SK-N-SH (cell line): Measurements from ENCODE around the gene VWF. TPM values are rescaled to one million over a fixed set of nuclear protein-coding genes. Genes with fewer than 3 reads are reported as not detected.
A peak's percentile ranks its signal among the peaks of the same experiment; 100 is the strongest.

Source experiments
- CTCF ChIA-PET: fragments of 300-600, 350-600 bp; formaldehyde crosslinking; extraction: SDS; loops from one replicate; lab custom pipeline; 2021; lab: Yijun Ruan, JAX
- POLR2A ChIA-PET: fragments of 350-600 bp; sonication (Branson Sonifier 250); formaldehyde crosslinking; extraction: SDS; loops from one replicate; lab custom pipeline; 2020; ENCODE audit warnings: antibody characterized with exemption, inconsistent platforms; lab: Yijun Ruan, JAX
- DNase-seq: peaks from one replicate; pipeline ENCODE4 v3.0.0; 2012
- H2AFZ ChIP-seq: fragments of 200-600 bp; sonication (generic); 2 replicates; pipeline ENCODE4 v1.8.1; 2016; ENCODE audit warnings: antibody characterized with exemption, mild to moderate bottlenecking, low read depth
- H3F3A ChIP-seq: fragments of 200-600 bp; sonication (generic); replicated peaks from 2 replicates; pipeline ENCODE3; 2016; ENCODE audit warnings: antibody characterized with exemption, mild to moderate bottlenecking; ENCODE audit not compliant: insufficient read depth
- H3K27ac ChIP-seq, 2 experiments: fragments of 200-500 bp in 1 of 2; fragments of 200-600 bp in 1 of 2; sonication (Bioruptor generic) in 1 of 2; sonication (generic), shearing (Covaris generic) in 1 of 2; 2 replicates each; pipeline versions ENCODE4 v1.5.1 to v1.6.1; 2014 to 2016; ENCODE audit warnings: low read depth in 2 of 2, inconsistent platforms in 1 of 2, low read length in 1 of 2, mild to moderate bottlenecking in 1 of 2, mixed read lengths in 1 of 2
- H3K27me3 ChIP-seq: fragments of 200-600 bp; sonication (generic), shearing (Covaris generic); 2 replicates; pipeline ENCODE4 v1.6.1; 2016; ENCODE audit warnings: mixed run types; ENCODE audit not compliant: insufficient read depth
- H3K36me3 ChIP-seq, 2 experiments: fragments of 200-500 bp in 1 of 2; fragments of 200-600 bp in 1 of 2; sonication (Bioruptor generic) in 1 of 2; sonication (generic) in 1 of 2; replicated peaks in 1 of 2; 2 replicates each; pipeline versions ENCODE3 to v1.5.1; 2014 to 2016; ENCODE audit warnings: low read length in 1 of 2, mild to moderate bottlenecking in 1 of 2; ENCODE audit not compliant: insufficient read depth in 2 of 2, control insufficient read depth in 1 of 2
- H3K4me1 ChIP-seq, 2 experiments: fragments of 200-500 bp in 1 of 2; fragments of 200-600 bp in 1 of 2; sonication (Bioruptor generic) in 1 of 2; sonication (generic), shearing (Covaris generic) in 1 of 2; 2 replicates each; pipeline versions ENCODE4 v1.5.1 to v1.6.1; 2014 to 2016; ENCODE audit warnings: low read depth in 1 of 2, low read length in 1 of 2, mixed run types in 1 of 2; ENCODE audit not compliant: insufficient read depth in 2 of 2, control insufficient read depth in 1 of 2
- H3K4me2 ChIP-seq: fragments of 200-600 bp; sonication (generic), shearing (Covaris generic); 2 replicates; pipeline ENCODE4 v1.6.1; 2017; ENCODE audit warnings: mixed run types
- H3K4me3 ChIP-seq, 2 experiments: fragments of 200-500 bp in 1 of 2; fragments of 200-600 bp in 1 of 2; sonication (Bioruptor generic) in 1 of 2; sonication (generic), shearing (Covaris generic) in 1 of 2; 2 replicates each; pipeline versions ENCODE4 v1.5.1 to v1.8.1; 2014 to 2016; ENCODE audit warnings: low read depth in 2 of 2, inconsistent platforms in 1 of 2, low read length in 1 of 2, mild to moderate bottlenecking in 1 of 2, mixed read lengths in 1 of 2, moderate library complexity in 1 of 2
- H3K79me2 ChIP-seq: fragments of 200-600 bp; sonication (generic); 2 replicates; pipeline ENCODE4 v1.8.1; 2017; ENCODE audit warnings: mild to moderate bottlenecking; ENCODE audit not compliant: insufficient read depth
- H3K9ac ChIP-seq: fragments of 200-600 bp; sonication (generic); 2 replicates; pipeline ENCODE4 v1.6.1; 2017; ENCODE audit warnings: mixed run types
- H3K9me2 ChIP-seq: fragments of 200-600 bp; sonication (generic); 2 replicates; pipeline ENCODE4 v1.6.1; 2017; ENCODE audit warnings: mixed run types
- H3K9me3 ChIP-seq: fragments of 200-600 bp; sonication (generic); 2 replicates; pipeline ENCODE4 v1.6.1; 2017; ENCODE audit warnings: mixed run types, mild to moderate bottlenecking, moderate library complexity
- H4K20me1 ChIP-seq: fragments of 200-600 bp; sonication (generic); 2 replicates; pipeline ENCODE4 v1.6.1; 2017; ENCODE audit warnings: mild to moderate bottlenecking, mixed run types; ENCODE audit not compliant: insufficient read depth
- ELF1 ChIP-seq: IDR thresholded peaks from 2 replicates; pipeline ENCODE4 v1.4.0; 2012
- EZH2phosphoT487 ChIP-seq: fragments of 200-600 bp; sonication (generic); IDR thresholded peaks from 2 replicates; pipeline ENCODE4 v1.6.1; 2017; ENCODE audit warnings: low read depth, mixed run types, mild to moderate bottlenecking, antibody characterized with exemption, moderate library complexity, borderline replicate concordance
- FOSL2 ChIP-seq: IDR thresholded peaks from 2 replicates; pipeline ENCODE4 v1.4.0; 2012; ENCODE audit warnings: low read depth, mild to moderate bottlenecking, moderate library complexity, borderline replicate concordance
- MEF2A ChIP-seq: IDR thresholded peaks from 2 replicates; pipeline ENCODE4 v1.4.0; 2012; ENCODE audit warnings: low read depth, borderline replicate concordance
- MXI1 ChIP-seq: IDR thresholded peaks from 2 replicates; pipeline ENCODE4 v1.6.1; 2012; ENCODE audit warnings: mild to moderate bottlenecking, low read depth, low read length, improper control_type of control experiment
- NFIC ChIP-seq: IDR thresholded peaks from 2 replicates; pipeline ENCODE4 v1.4.0; 2012; ENCODE audit warnings: borderline replicate concordance
- POLR2AphosphoS5 ChIP-seq: IDR thresholded peaks from 2 replicates; pipeline ENCODE4 v1.6.1; 2012; ENCODE audit warnings: low read depth, low read length
- RAD21 ChIP-seq: IDR thresholded peaks from 2 replicates; pipeline ENCODE4 v1.6.1; 2012; ENCODE audit warnings: mild to moderate bottlenecking, low read length
- REST ChIP-seq: IDR thresholded peaks from 2 replicates; pipeline ENCODE4 v1.6.1; 2012; ENCODE audit warnings: mild to moderate bottlenecking, low read depth, low read length, moderate library complexity
- RXRA ChIP-seq: IDR thresholded peaks from 2 replicates; pipeline ENCODE4 v1.4.0; 2012; ENCODE audit warnings: low read depth, mild to moderate bottlenecking, borderline replicate concordance
- SIN3A ChIP-seq: IDR thresholded peaks from 2 replicates; pipeline ENCODE4 v1.6.1; 2012; ENCODE audit warnings: low read depth, mild to moderate bottlenecking, low read length, moderate library complexity, borderline replicate concordance
- TCF12 ChIP-seq: IDR thresholded peaks from 2 replicates; pipeline ENCODE4 v1.4.0; 2012
- USF1 ChIP-seq: IDR thresholded peaks from 2 replicates; pipeline ENCODE4 v1.4.0; 2012; ENCODE audit warnings: low read depth, borderline replicate concordance
- YY1 ChIP-seq: IDR thresholded peaks from 2 replicates; pipeline ENCODE4 v1.4.0; 2012; ENCODE audit warnings: low read depth, mild to moderate bottlenecking
- ZBTB33 ChIP-seq: IDR thresholded peaks from 2 replicates; pipeline ENCODE4 v1.4.0; 2012; ENCODE audit warnings: low read depth, borderline replicate concordance
- WGBS: methylation state at CpG from one replicate; pipeline ENCODE4 v1.1.6; 2017; ENCODE audit warnings: low lambda C conversion rate; 5-methylcytosine and 5-hydroxymethylcytosine counted together
- polyA plus RNA-seq, 3 experiments: library from polyadenylated mRNA; depleted of rRNA; stranded (reverse); fragments of >200 nt; gene quantifications; 2 replicates each; pipeline ENCODE4 v1.2.3, GENCODE V29; 2012
- TF ChIP-seq, protein P1 (sequence below): IDR thresholded peaks from 2 replicates; pipeline ENCODE4; 2012
- TF ChIP-seq, protein P2 (sequence below): fragments of 200-600 bp; sonication (generic); IDR thresholded peaks from 2 replicates; pipeline ENCODE4 v1.6.1; 2017; ENCODE audit warnings: antibody characterized with exemption, mild to moderate bottlenecking, moderate library complexity

Gene VWF
- polyA plus RNA-seq, 1 of the 3 experiments (the other 2 are of a cell fraction) = 0.12 TPM

DNA sequence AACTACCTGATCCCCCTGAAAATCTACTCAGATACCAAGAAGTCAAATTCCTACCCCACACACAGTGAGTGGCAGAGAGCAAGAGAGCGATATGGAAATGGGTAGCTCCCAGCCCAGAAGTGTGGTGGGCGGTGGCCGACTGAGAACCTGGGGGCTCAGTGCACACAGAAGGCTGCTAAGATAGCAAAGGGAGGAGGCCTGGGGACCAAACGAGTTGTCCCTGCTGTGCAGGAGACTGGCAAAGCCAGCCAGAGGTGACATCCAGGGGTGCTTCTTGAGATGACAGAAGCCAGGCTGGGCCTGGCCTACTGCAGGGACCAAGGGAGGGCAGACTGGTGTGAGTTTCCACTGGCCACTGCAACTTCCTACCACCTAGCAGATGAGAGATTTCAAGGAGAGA lies 52.9 kb downstream of the VWF start:
- Histone ChIP-seq H3K27me3 (no peaks in the 10 kb centered on the region), H3K36me3 (no peaks in the 10 kb centered on the region), H3K9me3 (no peaks in the 10 kb centered on the region), H4K20me1 (no peaks in the 10 kb centered on the region), H3K4me1 (peaks cover 5 to 42% of the 10 kb centered on the region in 2 experiments; a peak in 2 of 4 replicates), H3F3A (peaks cover 8% of the 10 kb centered on the region), H3K27ac (peak overlapping the region in 1 of 2 experiments; percentile 29; a peak in 1 of 4 replicates), H3K9ac (no peak overlapping the region), H3K4me3 (no peak overlapping the region), H3K9me2 (no peaks in the 10 kb centered on the region), H3K4me2 (no peak overlapping the region), H2AFZ (no peak overlapping the region), H3K79me2 (no peaks in the 10 kb centered on the region)
- 94% methylated on average over 4 of the region's 4 CpGs for WGBS
- no peak for TF ChIP-seq MXI1
- no peak for TF ChIP-seq TCF12
- TF ChIP-seq RAD21 = no peak
- no peak for TF ChIP-seq USF1
- TF ChIP-seq FOSL2 = no peak
- TF ChIP-seq EZH2phosphoT487 = no peak
- no peak for TF ChIP-seq POLR2AphosphoS5
- no peak for TF ChIP-seq SIN3A
- no peak for TF ChIP-seq RXRA
- TF ChIP-seq, protein P1, sequence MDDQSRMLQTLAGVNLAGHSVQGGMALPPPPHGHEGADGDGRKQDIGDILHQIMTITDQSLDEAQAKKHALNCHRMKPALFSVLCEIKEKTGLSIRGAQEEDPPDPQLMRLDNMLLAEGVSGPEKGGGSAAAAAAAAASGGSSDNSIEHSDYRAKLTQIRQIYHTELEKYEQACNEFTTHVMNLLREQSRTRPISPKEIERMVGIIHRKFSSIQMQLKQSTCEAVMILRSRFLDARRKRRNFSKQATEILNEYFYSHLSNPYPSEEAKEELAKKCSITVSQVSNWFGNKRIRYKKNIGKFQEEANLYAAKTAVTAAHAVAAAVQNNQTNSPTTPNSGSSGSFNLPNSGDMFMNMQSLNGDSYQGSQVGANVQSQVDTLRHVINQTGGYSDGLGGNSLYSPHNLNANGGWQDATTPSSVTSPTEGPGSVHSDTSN = no peak
- TF ChIP-seq YY1 = no peak
- TF ChIP-seq ELF1 = no peak
- TF ChIP-seq MEF2A = no peak
- ChIA-PET CTCF (interaction anchor here (0.9 to 10.5 kb wide), 6 partner anchors 10 to 213 kb away, joined by 3 to 98 read pairs (median 10); no protein-coding TSS in a partner anchor), POLR2A (no interaction called here)
- DNase-seq = no peak

DNA sequence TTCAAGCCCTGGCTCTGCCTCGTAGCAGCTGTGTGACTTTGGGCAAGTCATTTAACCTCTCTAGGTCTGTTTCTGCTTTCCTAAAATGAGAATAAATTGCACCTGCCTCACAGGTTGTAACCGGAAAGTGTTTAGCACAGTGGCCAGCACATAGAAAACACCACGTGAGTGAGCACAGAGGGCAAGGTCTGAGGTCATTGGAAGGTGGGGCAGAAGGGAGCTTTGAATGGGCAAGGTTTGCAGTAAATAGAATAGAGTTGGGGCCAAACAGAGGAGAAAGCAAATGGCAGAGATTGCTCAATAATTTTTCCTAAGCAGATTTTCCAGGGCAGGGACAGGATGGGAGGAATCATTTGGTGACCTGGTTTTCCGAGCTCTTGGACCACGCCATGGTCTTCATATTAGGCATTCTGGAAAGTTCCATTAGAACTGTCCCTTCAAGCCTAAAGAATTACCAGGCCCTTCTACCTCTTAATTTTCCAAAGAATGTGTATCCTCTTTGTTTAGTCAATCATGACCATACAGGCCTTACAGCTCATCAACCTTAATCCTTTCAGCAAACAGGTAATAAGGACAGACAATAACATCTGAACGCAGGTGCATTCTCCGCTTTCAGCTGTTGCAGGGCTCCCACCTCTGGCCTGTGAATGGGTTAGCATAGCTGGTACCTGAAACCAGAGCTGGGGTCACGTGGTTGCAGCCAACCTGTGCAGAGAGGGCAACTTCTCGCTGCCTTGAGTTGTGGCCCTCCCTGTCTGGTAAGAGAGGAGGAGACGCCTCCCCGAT lies 53.8 kb downstream of the VWF start:
- H3K27me3 ChIP-seq = no peaks in the 10 kb centered on the region
- H4K20me1 ChIP-seq = no peaks in the 10 kb centered on the region
- H3K9ac ChIP-seq = no peak overlapping the region
- no peak overlapping the region; a peak in 1 of 4 replicates for H3K27ac ChIP-seq
- POLR2A ChIA-PET = no interaction called here
- H3K36me3 ChIP-seq = no peaks in the 10 kb centered on the region
- no peaks in the 10 kb centered on the region for H3K79me2 ChIP-seq
- 90% methylated on average over 10 of the region's 11 CpGs for WGBS
- CTCF ChIA-PET = interaction anchor here (0.9 to 10.5 kb wide), 8 partner anchors 11 to 214 kb away, joined by 3 to 98 read pairs (median 6); no protein-coding TSS in a partner anchor
- H3K4me2 ChIP-seq = no peak overlapping the region
- H3K9me2 ChIP-seq = no peaks in the 10 kb centered on the region
- H3K9me3 ChIP-seq = no peaks in the 10 kb centered on the region
- DNase-seq = no peak
- H2AFZ ChIP-seq = no peak overlapping the region
- peaks cover 8% of the 10 kb centered on the region for H3F3A ChIP-seq
- no peak overlapping the region for H3K4me3 ChIP-seq
- peaks cover 5 to 44% of the 10 kb centered on the region in 2 experiments; a peak in 2 of 4 replicates for H3K4me1 ChIP-seq
- TF ChIP-seq RAD21 = no peak
- no peak for TF ChIP-seq EZH2phosphoT487
- TF ChIP-seq, protein P2, sequence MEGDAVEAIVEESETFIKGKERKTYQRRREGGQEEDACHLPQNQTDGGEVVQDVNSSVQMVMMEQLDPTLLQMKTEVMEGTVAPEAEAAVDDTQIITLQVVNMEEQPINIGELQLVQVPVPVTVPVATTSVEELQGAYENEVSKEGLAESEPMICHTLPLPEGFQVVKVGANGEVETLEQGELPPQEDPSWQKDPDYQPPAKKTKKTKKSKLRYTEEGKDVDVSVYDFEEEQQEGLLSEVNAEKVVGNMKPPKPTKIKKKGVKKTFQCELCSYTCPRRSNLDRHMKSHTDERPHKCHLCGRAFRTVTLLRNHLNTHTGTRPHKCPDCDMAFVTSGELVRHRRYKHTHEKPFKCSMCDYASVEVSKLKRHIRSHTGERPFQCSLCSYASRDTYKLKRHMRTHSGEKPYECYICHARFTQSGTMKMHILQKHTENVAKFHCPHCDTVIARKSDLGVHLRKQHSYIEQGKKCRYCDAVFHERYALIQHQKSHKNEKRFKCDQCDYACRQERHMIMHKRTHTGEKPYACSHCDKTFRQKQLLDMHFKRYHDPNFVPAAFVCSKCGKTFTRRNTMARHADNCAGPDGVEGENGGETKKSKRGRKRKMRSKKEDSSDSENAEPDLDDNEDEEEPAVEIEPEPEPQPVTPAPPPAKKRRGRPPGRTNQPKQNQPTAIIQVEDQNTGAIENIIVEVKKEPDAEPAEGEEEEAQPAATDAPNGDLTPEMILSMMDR = no peak
- no peak for TF ChIP-seq MEF2A
- TF ChIP-seq RXRA = no peak
- no peak for TF ChIP-seq REST
- TF ChIP-seq ZBTB33 = no peak
- no peak for TF ChIP-seq NFIC
